Measurements from ENCODE around the gene SHMT2. TPM values are rescaled to one million over a fixed set of nuclear protein-coding genes. Genes with fewer than 3 reads are reported as not detected.

The SHMT2 gene
- total and polyA plus RNA-seq, 9 of the 15 experiments (the other 6 are each of a cell fraction or from before 2014, with no cell fraction given): 46.1 to 319 (median 115) TPM

DNA sequence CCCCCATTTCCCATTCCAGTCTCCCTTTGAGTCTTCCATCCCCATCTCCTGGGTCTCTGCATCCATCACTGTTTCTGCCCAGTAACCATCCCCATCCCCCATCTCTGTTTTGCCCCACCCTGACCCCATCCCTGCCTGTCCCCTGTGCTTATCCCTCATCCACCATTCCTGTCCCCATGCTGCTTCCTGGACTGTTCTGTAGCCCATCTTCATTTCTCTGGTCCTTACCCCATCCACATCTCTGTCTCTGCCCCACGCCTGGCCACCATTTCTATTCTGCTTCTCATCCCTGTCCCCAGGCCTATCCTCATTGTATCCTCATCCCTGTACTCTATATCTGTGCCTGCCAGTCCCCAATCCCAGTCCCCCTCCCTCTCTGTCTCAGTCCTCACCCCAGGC, 8.7 kb upstream of the SHMT2 start:
- H3K27ac ChIP-seq (ENCODE audit: extremely low read depth, low read depth, low read length): no peak overlapping the region
- no peak for DNase-seq (ENCODE audit: extremely low read depth in 1 of 4, low spot score in 3 of 4)
- ChIA-PET CTCF (ENCODE audit: low intra/inter-chr PET ratio) (interaction anchor here (1.1 kb wide), 1 partner anchor 19 kb away, joined by 3 read pairs; no protein-coding TSS in a partner anchor), POLR2A (no interaction called here)
- BruUV-seq (replicated peaks): no TSS peak
- H3K9ac ChIP-seq (ENCODE audit: insufficient read depth in 1 of 2, low read depth in 2 of 2, low read length in 2 of 2): no peak overlapping the region
- H3K4me3 ChIP-seq: no peak overlapping the region
- no peak overlapping the region for H3K4me2 ChIP-seq (ENCODE audit: insufficient read depth, low read length)
- no peak for FAIRE-seq
- H3K27me3 ChIP-seq (ENCODE audit: control insufficient read depth in 2 of 2, insufficient read depth in 2 of 2, low read length in 2 of 2): peaks cover 39 to 56% of the 10 kb centered on the region in 2 experiments
- intact Hi-C loops (cut with micrococcal nuclease): no loop called here
- H3K9me1 ChIP-seq (ENCODE audit: control insufficient read depth, insufficient read depth, low read length): peaks cover 3% of the 10 kb centered on the region
- no peaks in the 10 kb centered on the region for H3K9me3 ChIP-seq (replicated peaks; ENCODE audit: control insufficient read depth, insufficient read depth, low read depth, low read length)
- 10% methylated on average over 1 of the region's 1 CpG for WGBS (ENCODE audit: insufficient coverage, low coverage, missing lambda C conversion rate)
- no peak for TF ChIP-seq PYGO2 (tag; IDR thresholded peaks at IDR 0.05)
- TF ChIP-seq KDM1A (IDR thresholded peaks at IDR 0.05): peak; percentile 19 to 73; a peak in 1 of 4 replicates
- ATAC-seq: no peak
- no peaks in the 10 kb centered on the region for H3K79me2 ChIP-seq (ENCODE audit: control insufficient read depth, insufficient read depth, low read length)
- no peaks in the 10 kb centered on the region for H3K36me3 ChIP-seq (ENCODE audit: control insufficient read depth, insufficient read depth, low read length)
- peaks cover under 1% of the 10 kb centered on the region; the same call in 1 of the 2 replicates for H4K20me1 ChIP-seq (replicated peaks; ENCODE audit: control insufficient read depth, insufficient read depth, low read length)
- in situ Hi-C loops (cut with MboI): no loop called here
- no peak overlapping the region for H2AFZ ChIP-seq (ENCODE audit: low read depth, low read length)
- peaks cover 14 to 66% of the 10 kb centered on the region in 2 experiments for H3K4me1 ChIP-seq (replicated peaks in 1 of 2; ENCODE audit: control insufficient read depth in 2 of 2, insufficient read depth in 2 of 2, low read length in 2 of 2)

- Histone ChIP-seq H4K20me1 (replicated peaks; ENCODE audit: control insufficient read depth, insufficient read depth, low read length) (no peaks in the 10 kb centered on the region; the same call in 1 of the 2 replicates), H3K36me3 (ENCODE audit: control insufficient read depth, insufficient read depth, low read length) (no peaks in the 10 kb centered on the region), H3K4me3 (no peak overlapping the region), H3K4me1 (replicated peaks in 1 of 2; ENCODE audit: control insufficient read depth in 2 of 2, insufficient read depth in 2 of 2, low read length in 2 of 2) (peaks cover 15 to 63% of the 10 kb centered on the region in 2 experiments), H3K27me3 (ENCODE audit: control insufficient read depth in 2 of 2, insufficient read depth in 2 of 2, low read length in 2 of 2) (peaks cover 38 to 50% of the 10 kb centered on the region in 2 experiments), H3K9ac (ENCODE audit: insufficient read depth in 1 of 2, low read depth in 2 of 2, low read length in 2 of 2) (peak overlapping the region in 1 of 2 experiments; percentile 83; a peak in 2 of 4 replicates), H3K79me2 (ENCODE audit: control insufficient read depth, insufficient read depth, low read length) (no peaks in the 10 kb centered on the region), H3K9me1 (ENCODE audit: control insufficient read depth, insufficient read depth, low read length) (peaks cover 3% of the 10 kb centered on the region), H3K4me2 (ENCODE audit: insufficient read depth, low read length) (no peak overlapping the region), H2AFZ (ENCODE audit: low read depth, low read length) (no peak overlapping the region), H3K27ac (ENCODE audit: extremely low read depth, low read depth, low read length) (no peak overlapping the region), H3K9me3 (replicated peaks; ENCODE audit: control insufficient read depth, insufficient read depth, low read depth, low read length) (no peaks in the 10 kb centered on the region)
- CTCF ChIA-PET (ENCODE audit: low intra/inter-chr PET ratio): interaction anchor here (1.1 kb wide), 1 partner anchor 18 kb away, joined by 3 read pairs; no protein-coding TSS in a partner anchor
- ATAC-seq (no peak), FAIRE-seq (no peak), DNase-seq (ENCODE audit: extremely low read depth in 1 of 4, low spot score in 3 of 4) (no peak)
- 1% methylated on average over 13 of the region's 24 CpGs for WGBS (ENCODE audit: insufficient coverage, low coverage, missing lambda C conversion rate)
- TF ChIP-seq TOE1 (IDR thresholded peaks at IDR 0.05; ENCODE audit: borderline replicate concordance) (no peak), TOE1 (CRISPR knock-in tag; IDR thresholded peaks at IDR 0.05; ENCODE audit: borderline replicate concordance, low read depth) (no peak), EGR1 (conservative IDR thresholded peaks at IDR 0.05) (peak; percentile 65)
- TF ChIP-seq, protein P1, sequence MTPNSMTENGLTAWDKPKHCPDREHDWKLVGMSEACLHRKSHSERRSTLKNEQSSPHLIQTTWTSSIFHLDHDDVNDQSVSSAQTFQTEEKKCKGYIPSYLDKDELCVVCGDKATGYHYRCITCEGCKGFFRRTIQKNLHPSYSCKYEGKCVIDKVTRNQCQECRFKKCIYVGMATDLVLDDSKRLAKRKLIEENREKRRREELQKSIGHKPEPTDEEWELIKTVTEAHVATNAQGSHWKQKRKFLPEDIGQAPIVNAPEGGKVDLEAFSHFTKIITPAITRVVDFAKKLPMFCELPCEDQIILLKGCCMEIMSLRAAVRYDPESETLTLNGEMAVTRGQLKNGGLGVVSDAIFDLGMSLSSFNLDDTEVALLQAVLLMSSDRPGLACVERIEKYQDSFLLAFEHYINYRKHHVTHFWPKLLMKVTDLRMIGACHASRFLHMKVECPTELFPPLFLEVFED (CRISPR knock-in tag; conservative IDR thresholded peaks at IDR 0.05): 0 out of 2 replicates have a peak, but pooled peaks have one; percentile 16
- TF ChIP-seq, protein P2, sequence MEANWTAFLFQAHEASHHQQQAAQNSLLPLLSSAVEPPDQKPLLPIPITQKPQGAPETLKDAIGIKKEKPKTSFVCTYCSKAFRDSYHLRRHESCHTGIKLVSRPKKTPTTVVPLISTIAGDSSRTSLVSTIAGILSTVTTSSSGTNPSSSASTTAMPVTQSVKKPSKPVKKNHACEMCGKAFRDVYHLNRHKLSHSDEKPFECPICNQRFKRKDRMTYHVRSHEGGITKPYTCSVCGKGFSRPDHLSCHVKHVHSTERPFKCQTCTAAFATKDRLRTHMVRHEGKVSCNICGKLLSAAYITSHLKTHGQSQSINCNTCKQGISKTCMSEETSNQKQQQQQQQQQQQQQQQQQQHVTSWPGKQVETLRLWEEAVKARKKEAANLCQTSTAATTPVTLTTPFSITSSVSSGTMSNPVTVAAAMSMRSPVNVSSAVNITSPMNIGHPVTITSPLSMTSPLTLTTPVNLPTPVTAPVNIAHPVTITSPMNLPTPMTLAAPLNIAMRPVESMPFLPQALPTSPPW (CRISPR knock-in tag; IDR thresholded peaks at IDR 0.05): no peak
- POLR2A ChIA-PET: interaction anchor here (1.0 to 1.2 kb wide), 2 partner anchors 9 to 21 kb away, joined by 3 read pairs; no protein-coding TSS in a partner anchor
- intact Hi-C loops (cut with micrococcal nuclease) (no loop called here), in situ Hi-C loops (cut with MboI) (no loop called here)
- no TSS peak for BruUV-seq (replicated peaks)
Observed at GRCh38 chr12:57221169-57221917, 8.2 kb upstream of the SHMT2 start.

Measured in K562 (cell line).